AG08395 (cell line): ENCODE results near the gene MYRIP.
A peak's percentile ranks its signal among the peaks of the same experiment; 100 is the strongest.
"Not testable (repeated sequence)": the region's sequence is repeated elsewhere in the genome, so short reads cannot be mapped to it uniquely, and the experiment has no call there.

ENCODE experiments used
- DNase-seq: peaks from one replicate; pipeline ENCODE4 v3.0.0; 2012; ENCODE audit warnings: mixed read lengths, low spot score

Gene MYRIP

DNA sequence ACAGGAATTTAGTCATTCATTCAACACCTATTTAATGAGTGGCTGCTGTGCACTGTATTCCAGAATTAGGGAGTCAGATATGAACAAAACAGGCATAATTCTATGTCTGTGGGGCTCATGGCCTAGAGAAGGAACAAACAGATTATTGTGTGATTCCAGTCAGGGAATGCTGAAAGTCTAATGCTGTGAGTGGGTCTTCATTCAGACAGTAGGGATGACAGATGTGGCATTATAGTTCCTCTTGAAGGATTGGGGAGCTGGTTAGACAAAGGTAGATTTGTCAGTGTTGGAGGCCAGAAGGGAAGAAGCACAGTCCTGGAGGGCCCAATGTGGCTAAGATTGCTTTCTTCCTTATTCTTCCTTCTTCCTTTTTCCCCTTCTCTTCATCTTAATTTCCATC, 273.7 kb downstream of the MYRIP start:
- DNase-seq = no peak

DNA sequence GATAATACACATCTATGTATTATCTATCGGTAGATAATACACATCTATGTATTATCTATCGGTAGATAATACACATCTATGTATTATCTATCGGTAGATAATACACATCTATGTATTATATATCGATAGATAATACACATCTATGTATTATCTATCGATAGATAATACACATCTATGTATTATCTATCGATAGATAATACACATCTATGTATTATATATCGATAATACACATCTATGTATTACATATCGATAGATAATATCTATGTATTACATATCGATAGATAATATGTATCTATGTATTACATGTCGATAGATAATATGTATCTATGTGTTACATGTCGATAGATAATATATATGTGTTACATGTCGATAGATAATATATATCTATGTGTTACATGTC, 275.0 kb downstream of the MYRIP start:
- DNase-seq = not testable (repeated sequence)

DNA sequence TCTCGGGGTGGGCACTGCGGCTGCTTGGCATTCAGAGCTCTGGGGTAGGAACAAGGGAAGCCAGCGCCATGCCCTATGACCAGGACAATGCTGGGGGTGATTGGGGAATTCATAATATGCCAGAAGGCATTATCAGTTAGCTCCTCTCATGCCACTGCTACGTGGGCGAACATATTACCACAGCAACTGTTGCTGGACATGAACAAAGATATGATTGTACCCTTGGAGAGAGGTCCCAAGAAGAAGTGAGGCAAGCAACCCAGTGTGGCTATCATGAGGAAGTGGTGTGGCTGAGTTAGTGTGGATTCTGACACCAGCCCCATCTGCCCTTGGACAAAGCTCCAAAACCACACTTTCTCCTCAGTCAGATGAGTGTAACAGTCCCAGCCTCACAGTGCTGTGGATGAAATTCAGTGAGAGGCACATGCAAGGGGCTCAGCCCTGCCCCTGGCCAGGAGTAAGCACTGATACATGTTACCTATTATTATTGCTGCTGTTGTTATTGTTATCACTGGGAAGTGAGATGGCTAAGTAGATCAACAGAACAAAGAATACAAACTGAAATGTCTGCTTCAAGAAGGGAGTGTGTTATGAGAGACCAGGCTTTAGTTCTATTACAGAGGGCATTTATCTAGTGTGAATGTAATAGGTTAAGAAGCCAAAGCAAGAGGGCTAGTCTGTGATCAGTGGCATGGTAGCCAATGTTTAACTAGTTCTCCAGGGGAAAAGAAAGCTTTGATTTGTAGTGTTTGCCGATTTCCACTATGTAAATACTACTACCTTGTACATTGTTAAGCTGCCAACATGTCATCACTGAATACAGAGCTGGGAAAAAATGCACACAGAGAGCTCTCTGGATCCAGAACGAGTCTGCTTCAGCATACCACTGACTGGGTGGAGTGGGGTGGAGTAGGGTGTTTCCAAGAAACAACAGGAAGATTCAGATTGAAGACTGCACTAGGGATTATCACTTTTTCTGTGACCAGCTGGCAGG, 277.8 kb downstream of the MYRIP start:
- DNase-seq = peak; percentile 32

DNA sequence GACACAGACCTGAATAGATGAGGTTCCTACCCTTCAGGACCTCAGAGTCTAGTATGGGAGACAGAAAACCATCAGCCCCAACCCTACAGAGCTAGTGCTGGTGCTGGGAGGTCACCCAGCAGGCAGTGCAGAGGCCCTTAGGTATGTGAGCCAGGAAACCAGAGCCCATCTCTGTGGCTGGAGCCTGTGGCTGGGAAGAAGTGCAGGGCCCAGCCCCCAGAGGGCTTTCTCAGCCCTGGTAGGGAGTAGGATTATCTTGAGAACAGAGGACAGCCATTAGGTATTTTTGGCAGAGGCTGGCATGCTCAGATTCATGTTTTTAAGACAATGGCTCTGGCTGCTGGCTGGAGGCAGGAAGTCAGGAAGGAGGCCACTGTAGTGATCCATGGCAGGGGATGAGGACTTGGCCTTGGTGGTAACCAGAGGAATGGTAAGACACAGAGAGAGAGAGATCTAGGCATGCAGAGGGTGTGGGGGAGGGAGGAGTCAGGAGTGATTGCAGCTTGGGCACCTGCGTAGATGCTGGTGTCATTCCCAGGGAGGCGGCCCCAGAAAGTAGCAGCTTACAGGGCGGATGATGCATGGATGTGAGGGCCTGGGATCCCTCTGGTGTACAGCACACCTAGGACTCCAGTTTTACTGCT, 279.2 kb downstream of the MYRIP start:
- no peak for DNase-seq

DNA sequence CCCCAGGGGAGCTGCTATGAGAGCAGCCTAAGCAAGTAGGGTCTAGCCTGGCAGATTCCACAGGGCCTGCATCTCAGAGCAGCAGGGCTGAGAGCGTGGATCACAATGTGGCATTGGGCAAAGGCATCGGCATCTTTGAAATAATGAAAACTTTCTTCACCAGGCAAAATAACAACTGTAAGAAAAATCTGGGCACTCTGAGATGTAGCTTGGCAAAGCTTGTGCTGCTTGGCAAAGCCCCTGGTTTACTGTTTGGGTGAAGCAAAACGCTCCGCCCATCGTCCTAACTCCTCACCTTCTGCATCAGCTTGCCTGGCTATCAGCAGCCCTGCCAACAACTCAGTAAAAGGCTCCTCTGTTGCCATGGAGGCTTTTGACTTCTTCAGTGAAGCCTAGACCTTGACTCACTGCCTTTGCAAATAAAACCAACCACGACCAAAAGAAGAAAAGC, 287.3 kb downstream of the MYRIP start:
- DNase-seq = peak; percentile 17

DNA sequence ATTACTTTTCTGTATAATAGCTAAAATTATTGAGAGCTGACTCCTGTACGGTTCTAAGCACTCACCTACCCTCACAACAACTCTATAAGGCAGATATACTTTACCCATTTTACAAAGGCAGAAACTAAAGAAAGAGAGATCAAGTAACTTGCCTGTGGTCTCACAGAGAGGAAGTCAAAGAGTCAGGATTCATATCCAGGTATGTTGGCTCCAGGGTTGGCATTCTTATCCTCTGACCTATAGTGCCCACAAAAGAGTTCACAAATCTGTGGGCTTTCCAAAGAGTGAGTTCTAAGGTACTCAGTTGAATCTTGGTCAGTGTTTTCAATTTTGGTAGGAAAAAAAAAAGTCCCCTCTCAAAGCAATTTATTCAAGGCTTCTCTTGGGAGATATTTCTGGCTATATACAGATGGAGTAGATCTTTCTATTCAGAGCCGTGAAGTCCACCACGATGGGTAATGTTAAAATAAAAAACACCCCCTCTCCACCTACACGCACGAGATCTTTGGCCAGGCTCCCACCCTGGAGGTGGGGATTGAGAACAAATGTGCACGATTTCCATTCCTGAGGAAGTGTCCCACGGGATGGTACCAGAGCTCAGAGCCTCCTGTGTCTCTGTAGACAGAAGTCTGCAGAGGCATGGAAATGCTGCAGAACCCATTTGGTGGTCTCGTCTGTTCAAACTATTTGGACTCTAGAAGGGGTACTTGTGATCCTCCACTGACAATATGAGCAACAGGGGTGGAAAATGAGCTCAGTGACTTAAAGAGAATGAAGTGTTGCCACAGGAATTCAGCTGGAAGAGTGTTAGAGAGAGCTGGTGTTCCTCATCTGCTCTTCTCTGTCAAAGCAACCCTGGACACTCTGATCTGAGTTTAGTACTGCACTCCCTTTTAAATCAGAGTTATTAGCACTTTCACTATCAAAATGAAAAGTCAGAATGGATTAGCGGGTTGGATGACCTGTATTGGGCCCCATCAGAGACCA, 288.0 kb downstream of the MYRIP start:
- peak; percentile 22 for DNase-seq

DNA sequence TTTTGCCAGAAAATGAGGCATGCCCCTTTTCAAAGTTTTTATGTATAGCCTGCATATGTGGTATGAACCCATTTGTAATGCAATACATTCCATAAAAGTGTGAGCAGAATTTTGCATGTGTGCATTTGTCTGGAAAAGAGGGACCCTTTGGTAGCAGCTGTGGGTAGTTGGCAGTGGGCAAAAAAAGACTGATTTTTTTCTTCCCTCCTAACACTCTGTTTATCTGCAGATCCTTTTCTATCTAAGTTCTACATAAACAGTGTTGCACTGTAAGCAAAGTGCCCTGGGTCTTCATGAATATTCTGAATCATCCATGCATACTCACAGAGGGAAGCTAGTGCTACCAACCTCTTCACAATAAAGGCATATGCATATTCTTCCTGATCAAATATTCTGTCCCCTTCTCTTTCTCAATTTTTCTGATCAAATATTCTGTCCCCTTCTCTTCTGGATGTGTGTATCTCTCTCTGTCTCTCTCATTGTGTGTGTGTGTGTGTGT, 288.9 kb downstream of the MYRIP start:
- DNase-seq = no peak

DNA sequence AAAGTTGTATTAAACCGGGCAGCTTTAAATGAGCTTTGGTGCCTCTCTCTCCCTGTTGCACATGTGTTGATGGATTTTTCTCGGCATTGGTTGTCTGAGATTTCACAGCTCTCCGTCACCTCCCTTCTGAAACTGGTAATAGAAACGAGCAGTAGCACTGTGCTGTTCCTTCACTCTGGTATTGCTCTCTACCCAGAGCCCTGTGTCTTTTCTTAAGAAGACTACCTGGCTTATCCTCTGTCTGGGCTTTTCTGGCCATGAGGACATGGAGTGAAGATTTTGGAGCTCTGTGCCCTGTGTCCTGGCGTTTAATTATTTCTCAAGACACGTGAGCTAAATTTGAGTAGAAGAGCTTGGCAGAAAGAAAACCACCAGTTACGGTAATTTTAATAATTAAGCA, 290.5 kb downstream of the MYRIP start:
- no peak for DNase-seq

DNA sequence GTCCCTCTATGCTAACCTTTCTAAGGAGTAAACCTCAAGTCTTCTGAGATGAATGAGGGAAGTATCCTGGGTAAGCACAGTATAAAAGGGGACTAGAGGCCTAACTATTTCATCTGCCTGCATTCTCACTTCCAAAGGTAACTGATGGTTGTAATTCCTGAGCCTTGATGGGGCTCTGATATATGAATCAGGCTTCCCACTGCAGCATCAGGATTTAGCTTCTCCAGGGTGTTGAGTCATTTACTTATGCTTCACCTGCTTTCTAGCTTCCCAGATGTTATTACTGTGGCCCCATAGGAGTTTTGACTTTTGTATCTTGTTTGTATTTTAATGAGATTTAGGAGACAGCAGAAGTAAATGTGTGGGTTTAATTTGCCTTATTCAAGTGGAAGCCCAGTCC, 292.8 kb downstream of the MYRIP start:
- DNase-seq = no peak

DNA sequence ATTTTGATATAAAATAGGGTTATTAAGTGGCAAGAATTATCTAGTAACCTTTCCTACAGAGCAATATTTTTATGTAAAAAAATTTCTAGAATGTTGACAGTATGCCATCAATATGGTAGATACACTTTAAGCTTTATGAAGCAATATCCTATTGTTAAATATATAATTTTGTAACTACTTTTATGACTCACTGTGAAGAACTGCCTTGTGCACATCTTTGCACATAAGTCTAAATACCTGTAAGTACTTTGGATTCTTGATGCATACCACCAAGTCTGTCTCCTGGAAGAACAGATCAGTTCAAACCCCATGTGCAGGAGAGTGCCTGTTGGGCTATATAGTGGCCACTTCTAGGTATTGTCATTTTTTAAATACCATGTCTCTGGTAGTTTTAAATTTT, 294.4 kb downstream of the MYRIP start:
- DNase-seq = no peak

DNA sequence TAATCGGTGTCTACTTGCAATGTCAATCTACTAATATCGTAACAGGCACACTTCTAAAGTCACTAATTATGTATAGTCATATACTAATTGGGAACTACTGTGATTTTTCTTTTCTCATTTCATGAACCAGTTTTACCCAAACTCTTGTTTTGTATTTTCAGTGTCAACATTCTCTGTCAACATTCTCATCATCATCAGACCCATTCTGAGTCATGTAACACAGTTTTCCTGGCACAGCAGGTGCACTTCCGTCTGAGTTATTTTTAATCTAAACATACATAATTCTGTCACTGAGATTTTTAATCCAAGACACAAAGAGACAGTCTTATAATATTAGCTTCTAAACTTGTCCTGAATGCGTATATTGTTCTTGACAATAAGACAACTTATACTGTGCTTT, 295.0 kb downstream of the MYRIP start:
- DNase-seq = no peak

DNA sequence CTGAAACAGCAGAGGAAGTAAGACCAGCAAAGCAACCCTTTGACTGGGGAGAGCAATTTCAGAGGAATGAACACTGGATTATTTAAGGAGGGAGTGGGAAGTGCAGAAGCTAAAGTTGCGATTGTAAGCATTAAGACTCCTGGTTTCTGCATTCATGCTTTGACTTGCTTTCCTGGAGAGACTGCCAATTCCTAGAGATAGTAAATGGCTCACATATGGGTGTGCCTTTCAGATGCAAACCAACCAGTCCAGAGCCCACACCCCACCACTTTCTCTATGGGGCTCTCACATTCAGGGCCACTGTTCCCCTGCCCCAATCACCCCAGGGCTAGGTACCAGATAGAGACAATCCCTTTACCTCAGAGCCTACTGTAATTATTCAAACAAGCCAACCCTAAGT, 299.2 kb downstream of the MYRIP start:
- DNase-seq = no peak

DNA sequence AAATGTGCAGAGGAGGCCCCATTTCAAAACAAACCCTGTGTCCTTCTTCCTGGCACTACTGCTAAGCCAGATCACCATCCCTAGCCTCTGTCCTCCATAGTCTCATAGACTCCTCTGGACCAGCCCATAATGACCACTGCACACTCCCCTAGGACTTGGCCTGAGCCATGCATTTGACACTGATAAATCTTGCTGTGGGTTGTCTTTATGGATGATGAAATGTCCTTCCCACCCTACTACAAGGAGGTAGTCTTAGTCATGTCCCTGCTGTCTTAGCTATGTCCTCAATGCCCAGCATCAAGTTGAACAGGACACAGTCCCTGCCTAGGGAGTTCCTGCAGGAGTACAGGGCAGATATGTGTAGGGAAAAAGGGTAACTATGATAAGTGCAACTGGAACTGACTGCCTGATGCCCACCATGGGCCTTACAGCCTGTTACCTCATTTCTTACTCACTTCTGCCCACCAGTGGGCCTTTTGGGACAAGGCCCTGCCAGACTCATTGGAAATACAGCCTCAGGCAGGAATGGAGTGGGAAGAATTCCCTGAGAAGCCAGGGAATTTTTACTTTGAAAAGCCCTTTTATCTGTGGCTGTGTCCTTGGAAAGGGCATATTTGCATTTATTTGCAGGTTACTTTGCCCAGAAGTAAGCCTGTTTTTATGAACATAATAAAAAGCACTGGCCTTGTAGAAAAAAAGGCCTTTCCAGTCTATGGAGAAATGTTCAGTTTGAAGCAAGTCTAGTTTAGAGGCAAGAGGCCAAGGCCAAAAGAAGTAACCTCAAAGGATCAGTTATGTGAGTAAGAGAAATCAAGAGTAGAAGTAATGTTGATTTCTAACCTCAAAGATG, 300.5 kb downstream of the MYRIP start:
- DNase-seq = peak; percentile 10

DNA sequence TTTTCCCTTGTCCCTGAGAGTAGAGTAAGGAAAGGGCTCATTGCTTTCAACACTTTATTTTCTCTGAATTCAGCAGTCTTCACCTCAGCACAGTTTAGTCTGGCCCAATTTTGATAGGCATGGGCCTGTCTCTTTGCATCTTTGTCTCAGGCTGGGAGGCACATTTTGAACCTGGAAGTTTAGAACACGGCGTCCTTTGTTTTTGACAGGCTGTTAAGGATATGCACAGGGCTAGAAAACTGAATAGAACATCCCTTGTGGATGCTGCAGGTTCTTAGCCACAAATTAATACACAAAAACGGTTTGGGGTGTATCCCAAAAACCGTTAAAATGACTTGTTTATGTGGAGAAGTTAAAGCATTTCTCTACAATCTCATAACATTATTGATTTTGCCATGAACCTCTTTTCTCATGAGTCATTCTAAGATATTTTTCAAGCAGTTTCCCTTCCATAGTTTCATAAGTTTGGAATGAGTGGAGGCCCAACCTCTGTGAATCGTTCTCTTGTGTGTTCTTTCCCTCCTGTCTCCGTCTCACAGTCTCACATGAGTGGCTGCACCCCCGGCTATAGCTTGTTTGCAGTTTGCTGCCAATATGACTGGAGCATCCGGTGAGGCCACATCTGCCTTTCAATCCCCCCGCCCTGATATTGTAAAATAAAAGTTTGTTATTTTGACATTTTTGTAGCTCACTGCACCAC, 307.2 kb downstream of the MYRIP start:
- peak; percentile 56 for DNase-seq

DNA sequence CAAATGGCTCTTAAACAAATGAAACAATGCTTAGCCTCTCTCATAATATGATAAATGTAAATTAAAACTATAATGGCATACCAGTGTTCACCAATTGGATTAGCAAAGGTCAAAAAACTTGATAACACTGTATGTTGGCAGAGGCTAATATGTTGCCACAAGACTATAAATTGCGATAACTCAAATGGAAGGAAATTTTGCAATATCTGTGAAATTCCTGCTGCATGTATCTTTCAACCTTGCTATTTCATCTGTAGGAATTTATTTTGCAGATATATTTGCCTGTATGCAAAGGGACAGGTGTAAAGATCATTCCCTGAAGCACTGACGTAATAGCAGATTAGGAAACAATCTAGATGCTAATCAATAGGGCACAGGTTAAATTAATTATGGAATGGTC, 308.7 kb downstream of the MYRIP start:
- DNase-seq = no peak

DNA sequence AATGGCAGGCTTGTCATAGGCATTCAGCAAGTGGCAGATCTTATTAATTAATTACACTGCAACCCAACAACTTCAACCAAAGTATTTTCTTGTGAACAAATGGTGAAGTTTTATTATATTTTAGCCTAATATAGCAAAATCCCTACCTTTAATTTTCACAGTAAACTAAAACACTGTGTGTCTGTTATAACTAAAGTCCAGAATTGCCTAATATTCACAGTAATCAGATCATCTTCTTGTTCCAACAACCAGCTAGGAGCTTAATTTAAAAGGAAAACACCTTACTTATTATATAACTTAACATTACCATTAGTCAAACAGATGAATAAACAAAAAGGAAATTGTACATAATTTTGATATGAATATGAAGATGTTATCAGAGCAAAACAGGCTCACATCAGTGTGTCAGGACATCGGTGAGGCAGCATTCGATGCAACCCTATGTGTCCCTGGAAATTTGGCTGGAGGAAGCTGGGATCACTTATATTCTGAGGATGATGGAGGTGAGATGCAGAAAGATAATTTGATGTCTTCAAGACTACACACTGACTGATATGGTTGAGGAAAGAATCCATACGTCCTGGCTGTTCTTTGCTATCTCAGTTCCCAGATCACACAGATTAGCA, 310.8 kb downstream of the MYRIP start:
- DNase-seq = no peak

DNA sequence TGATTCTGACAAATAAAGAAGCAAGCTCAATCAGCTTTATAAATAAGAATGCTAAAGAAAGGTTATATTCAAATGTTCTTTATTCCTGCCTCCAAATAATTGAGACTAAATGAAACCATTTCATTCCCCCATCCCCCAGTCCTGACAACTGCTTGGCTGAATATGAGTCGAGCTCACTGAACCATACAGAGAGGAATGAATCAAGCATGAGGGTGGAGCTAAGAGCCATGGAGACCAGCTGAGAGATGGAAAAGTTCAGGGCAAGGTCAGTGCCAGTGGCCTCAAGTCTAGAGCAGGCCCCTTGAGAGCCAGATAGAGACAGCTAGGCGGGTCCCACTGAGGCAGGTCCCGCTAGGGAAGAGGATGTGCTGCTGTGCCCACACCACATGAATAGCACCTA, 311.4 kb downstream of the MYRIP start:
- DNase-seq = peak; percentile 51

DNA sequence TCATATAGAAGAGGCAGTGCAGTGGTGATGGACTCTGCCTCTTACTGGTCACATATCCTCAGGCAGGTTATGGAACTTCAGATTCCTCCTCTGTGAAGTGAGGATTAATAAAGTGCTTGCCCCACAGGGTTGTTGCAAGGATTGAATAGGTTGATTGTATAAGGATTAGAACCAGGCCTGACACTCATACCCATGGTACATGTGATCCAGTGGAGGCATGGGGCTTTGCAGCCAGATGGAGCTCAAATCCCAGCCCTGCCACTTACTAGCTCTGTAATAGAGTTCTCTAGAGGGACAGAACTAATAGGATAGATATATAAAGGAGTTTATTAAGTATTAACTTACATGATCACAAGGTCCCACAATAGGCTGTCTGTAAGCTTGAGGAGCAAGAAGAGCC, 315.5 kb downstream of the MYRIP start:
- no peak for DNase-seq

DNA sequence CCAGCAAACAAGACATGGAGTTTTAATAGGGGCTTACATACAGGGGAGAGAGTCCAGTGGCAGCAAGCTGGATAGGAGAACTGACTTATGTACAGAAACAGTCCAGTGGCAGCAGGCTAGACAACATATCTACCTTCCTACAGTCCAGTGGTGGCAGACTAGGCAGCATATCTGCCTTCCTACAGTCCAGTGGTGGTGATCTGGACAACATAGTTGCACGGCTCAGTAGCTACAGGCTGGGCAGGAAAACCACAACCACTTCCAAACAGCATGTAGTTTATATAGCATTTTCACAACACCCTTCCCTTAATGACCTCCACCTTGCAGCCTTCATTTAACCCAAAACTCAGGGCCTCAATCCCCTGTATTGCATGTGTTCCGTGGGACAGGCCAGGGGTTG, 318.8 kb downstream of the MYRIP start:
- DNase-seq = no peak

DNA sequence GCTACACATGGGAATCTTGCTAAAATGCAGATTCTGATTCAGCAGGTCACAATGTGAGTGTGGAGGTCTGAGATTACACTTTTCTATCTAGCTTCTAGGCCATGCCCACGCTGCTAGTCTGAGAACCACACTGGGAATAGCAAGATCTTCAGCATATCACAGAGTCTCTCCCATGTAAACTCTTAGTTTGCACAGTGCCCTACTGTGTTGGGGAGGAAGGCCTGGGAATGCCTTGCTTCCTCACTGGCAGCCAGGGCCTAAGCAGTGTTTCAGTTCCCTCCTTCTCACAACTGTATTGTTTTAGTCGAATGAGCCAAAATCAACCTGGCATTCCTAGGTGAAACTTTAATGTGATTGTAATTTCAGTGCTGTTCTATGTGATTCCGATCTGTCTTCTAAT, 320.1 kb downstream of the MYRIP start:
- no peak for DNase-seq
